AG04450 (cell line): ENCODE results near the gene FAM3A. TPM values are rescaled to one million over a fixed set of nuclear protein-coding genes. Genes with fewer than 3 reads are reported as not detected.
A peak's percentile ranks its signal among the peaks of the same experiment; 100 is the strongest.

Experiments
- CTCF ChIA-PET: fragments of 300-600, 350-600 bp; formaldehyde crosslinking; extraction: SDS; loops from one replicate; lab custom pipeline; 2022; ENCODE audit warnings: antibody characterized with exemption, inconsistent platforms; lab: Charles Lee
- POLR2A ChIA-PET: fragments of 350-600 bp; formaldehyde crosslinking; extraction: SDS; loops from one replicate; lab custom pipeline; 2021; ENCODE audit warnings: antibody characterized with exemption, inconsistent platforms; lab: Yijun Ruan, JAX
- DNase-seq: peaks from one replicate; pipeline ENCODE4 v3.0.0-alpha.2; 2011; ENCODE audit warnings: low read depth, low spot score
- H3K27ac ChIP-seq: one replicate; pipeline ENCODE4 v1.5.1; 2012; ENCODE audit warnings: low read depth, low read length, control low read depth
- H3K27me3 ChIP-seq: one replicate; pipeline ENCODE4 v1.6.0; 2012; ENCODE audit warnings: low read length; ENCODE audit not compliant: control insufficient read depth, insufficient read depth
- H3K4me3 ChIP-seq: 2 replicates; pipeline ENCODE4 v1.5.1; 2011; ENCODE audit warnings: mild to moderate bottlenecking, low read depth, low read length, control low read depth
- H3K9me3 ChIP-seq: 2 replicates; pipeline ENCODE4 v1.5.1; 2012; ENCODE audit warnings: low read length; ENCODE audit not compliant: control insufficient read depth, insufficient read depth
- polyA plus RNA-seq: library from polyadenylated mRNA; depleted of rRNA; stranded (reverse); fragments of >200 nt; gene quantifications from 2 replicates; pipeline ENCODE4 v1.2.3, GENCODE V29; 2011
- TF ChIP-seq, protein P1 (sequence below): IDR thresholded peaks from 2 replicates; pipeline ENCODE4 v1.5.1; 2011; ENCODE audit warnings: low read depth, low read length, control low read depth, inconsistent platforms

Gene FAM3A
- polyA plus RNA-seq, 1 experiment, result 15.5 TPM

DNA sequence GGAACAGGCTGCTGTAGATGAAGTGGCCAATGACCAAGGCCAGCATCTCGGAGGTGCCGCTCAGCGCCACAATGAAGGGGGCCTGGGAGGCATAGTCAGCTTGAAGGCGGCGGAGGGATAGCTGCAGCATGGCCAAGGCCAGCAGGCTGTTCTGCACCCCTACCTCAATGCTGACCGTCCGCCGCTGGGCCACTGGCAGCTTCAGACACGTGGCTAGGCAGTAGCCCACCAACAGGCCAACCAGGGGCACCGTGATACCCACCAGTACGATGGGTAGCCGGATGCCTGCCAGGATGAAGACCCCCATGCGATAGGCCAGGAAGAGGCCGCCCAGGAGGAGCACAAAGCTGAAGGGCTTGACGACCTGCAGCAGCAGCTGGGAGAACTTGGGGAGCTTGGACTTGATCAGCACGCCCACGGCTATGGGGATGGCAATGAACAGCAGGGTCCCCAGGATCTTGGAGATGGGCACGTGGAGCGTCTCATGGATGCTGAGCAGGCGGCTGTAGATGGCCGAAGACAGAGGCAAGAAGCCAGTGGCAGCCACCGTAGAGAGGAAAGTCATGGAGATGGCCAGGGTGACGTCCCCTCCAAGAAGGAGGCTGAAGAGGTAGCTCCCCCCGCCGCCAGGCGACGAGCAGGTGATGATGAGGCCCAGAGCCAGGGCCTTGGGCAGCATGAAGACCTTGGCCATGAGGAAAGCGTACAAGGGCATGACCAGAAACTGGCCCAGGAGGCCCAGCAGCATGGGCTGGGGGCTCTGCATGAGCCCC, 28.3 kb downstream of the FAM3A start:
- Histone ChIP-seq H3K4me3 (no peak overlapping the region), H3K27ac (no peak overlapping the region), H3K27me3 (no peaks in the 10 kb centered on the region), H3K9me3 (no peaks in the 10 kb centered on the region)
- CTCF ChIA-PET, result no interaction called here
- TF ChIP-seq, protein P1, sequence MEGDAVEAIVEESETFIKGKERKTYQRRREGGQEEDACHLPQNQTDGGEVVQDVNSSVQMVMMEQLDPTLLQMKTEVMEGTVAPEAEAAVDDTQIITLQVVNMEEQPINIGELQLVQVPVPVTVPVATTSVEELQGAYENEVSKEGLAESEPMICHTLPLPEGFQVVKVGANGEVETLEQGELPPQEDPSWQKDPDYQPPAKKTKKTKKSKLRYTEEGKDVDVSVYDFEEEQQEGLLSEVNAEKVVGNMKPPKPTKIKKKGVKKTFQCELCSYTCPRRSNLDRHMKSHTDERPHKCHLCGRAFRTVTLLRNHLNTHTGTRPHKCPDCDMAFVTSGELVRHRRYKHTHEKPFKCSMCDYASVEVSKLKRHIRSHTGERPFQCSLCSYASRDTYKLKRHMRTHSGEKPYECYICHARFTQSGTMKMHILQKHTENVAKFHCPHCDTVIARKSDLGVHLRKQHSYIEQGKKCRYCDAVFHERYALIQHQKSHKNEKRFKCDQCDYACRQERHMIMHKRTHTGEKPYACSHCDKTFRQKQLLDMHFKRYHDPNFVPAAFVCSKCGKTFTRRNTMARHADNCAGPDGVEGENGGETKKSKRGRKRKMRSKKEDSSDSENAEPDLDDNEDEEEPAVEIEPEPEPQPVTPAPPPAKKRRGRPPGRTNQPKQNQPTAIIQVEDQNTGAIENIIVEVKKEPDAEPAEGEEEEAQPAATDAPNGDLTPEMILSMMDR, result no peak
- POLR2A ChIA-PET, result interaction anchor here (1.1 kb wide), 1 partner anchor 29 kb away, joined by 4 read pairs; no protein-coding TSS in a partner anchor
- no peak for DNase-seq

DNA sequence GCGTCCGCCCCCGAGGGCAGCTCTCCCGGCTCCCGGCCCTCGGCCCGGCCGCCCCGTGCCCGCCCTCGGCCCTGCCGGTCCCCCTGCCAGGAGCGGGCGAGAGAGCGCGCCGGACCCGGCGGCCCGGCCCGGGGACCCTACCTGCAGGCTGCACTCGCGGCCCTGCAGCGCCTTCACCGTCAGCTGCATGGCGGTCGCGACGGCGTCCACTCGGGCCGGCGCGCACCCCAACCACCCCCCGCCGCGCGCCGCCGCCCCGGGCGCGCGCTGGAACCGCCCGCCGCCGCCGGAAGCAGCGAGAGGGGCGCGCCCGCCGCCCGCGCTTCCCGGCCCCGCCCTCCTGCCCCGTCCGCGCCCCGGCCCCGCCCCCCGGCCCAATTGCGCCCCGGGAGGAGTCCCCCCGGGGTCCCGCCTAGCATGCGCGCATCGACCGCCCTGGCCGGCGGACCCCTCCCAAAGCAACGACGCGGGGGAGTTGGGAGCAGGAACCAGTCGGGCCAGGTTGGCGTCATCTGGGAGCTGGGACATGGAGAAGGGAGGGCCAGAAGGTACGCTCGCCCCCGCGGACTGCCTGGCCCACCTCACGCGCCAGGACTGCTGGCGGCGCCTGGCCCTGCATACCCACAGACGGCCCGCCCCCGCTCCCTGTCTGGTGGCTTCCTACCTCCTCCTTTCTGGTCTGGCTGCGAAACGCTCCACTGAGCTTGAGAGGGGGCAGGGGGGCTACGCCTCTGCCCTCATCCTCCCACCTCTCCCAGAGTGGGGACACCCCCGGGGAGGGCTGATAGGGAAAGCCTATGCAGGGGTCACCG, 29.4 kb downstream of the FAM3A start, which contains the start of gene UBL4A:
UBL4A (minus strand) TSS at position 220 of the 812 bp plus-strand sequence; CDS start at position 189, 31 bp downstream.
- Histone ChIP-seq H3K27me3 (no peaks in the 10 kb centered on the region), H3K9me3 (no peaks in the 10 kb centered on the region), H3K4me3 (peak within 1 kb of the TSS; percentile 64), H3K27ac (no peak within 1 kb of the TSS)
- DNase-seq, result no peak
- ChIA-PET CTCF (interaction anchor here (0.5 to 0.6 kb wide), 2 partner anchors 20 to 42 kb away, joined by 4 read pairs; no protein-coding TSS in a partner anchor), POLR2A (interaction anchor here (1.1 kb wide), 1 partner anchor 28 kb away, joined by 4 read pairs; no protein-coding TSS in a partner anchor)
- TF ChIP-seq, protein P1, result no peak

DNA sequence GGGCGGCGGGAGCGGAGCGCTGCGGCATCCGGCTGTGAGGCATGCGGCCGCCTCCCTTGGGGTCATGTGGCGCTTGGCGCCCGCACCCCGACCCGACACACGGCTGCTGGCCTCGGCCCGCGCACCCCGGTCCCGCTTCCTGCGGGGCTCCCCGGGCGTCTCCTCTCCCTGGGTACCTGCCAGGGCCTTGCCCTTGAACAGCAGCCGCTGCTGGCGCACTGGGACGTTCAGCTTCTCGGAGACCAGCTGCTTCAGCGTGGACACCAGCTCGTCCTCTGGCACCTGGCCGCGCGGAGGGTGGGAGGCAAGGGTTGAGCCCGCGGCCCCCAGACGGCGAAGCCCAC, 30.0 kb downstream of the FAM3A start:
- TF ChIP-seq, protein P1, result no peak
- no peak for DNase-seq
- peak overlapping the region; percentile 64 for H3K4me3 ChIP-seq
- H3K27ac ChIP-seq, result no peak overlapping the region
- POLR2A ChIA-PET, result no interaction called here
- H3K9me3 ChIP-seq, result no peaks in the 10 kb centered on the region
- CTCF ChIA-PET, result interaction anchor here (0.6 kb wide), 1 partner anchor 19 kb away, joined by 4 read pairs; no protein-coding TSS in a partner anchor
- no peaks in the 10 kb centered on the region for H3K27me3 ChIP-seq

DNA sequence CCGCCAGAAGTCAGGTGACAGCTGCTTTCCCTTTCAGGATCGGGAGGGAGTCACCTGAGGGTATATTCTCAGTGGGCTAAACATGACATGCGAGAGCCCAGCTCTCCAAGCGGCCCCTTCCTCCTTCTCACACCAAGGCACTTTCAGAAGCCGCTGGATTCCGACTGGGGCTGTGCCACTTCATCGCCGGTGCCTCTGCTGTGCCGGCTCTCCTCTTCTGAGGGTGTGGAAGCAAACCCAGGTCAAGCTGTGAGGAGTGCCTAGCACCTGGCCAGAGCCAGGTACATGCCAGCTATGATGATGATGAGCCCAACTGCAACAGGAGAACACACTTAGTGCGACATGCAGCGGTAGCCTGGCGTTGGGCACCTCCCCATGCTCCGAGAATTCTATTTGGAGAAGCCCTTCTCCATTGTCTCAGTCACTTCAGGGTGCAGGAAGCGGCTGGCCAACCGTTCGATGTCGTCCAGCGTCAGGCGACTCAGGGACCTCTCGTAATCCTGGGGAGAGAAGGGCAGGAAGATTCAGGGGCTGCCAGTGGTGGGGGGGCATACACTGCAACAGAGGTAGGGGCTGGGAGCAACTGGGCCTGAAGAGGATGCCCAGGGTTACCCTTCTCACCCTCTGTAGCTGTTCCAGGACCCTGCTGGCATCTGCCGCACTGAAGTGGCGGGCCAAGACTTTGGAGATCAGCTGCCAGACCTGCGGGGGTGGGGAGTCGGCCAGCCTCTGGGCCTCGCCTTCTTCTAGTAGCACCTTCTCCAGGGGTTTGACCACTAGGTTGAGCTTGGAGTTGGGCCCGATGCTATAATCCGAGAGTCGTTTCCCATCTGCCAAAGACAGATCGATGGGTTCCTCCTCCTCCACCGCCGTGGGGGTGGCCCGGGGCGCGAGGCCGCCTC, 30.6 kb downstream of the FAM3A start:
- H3K27me3 ChIP-seq, result no peaks in the 10 kb centered on the region
- ChIA-PET POLR2A (interaction anchor here (0.6 kb wide), 1 partner anchor 120 kb away, joined by 3 read pairs; no protein-coding TSS in a partner anchor), CTCF (no interaction called here)
- TF ChIP-seq, protein P1, result no peak
- no peaks in the 10 kb centered on the region for H3K9me3 ChIP-seq
- no peak overlapping the region for H3K27ac ChIP-seq
- peak overlapping the region; percentile 64 for H3K4me3 ChIP-seq
- no peak for DNase-seq
